ENCODE measurements around the gene EPS8L2. TPM values are rescaled to one million over a fixed set of nuclear protein-coding genes. Genes with fewer than 3 reads are reported as not detected.

The EPS8L2 gene
- total RNA-seq, 4 donors from 2014 or later, result 5.6 to 31.6 (median 24.9) TPM

DNA sequence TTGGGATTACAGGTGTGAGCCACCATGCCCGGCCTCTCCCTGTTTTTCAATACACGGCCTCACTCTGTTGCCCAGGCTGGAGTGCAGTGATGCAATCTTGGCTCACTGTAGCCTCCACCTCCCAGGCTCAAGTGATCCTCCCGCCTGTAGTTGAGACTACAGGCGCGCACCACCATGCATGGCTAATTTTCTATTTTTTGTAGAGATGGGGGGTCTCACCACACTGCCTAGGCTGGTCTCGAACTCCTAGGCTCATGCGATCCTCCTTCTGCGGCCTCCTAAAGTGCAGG is 59.7 kb downstream of the EPS8L2 start:
- DNase-seq (ENCODE audit: extremely low spot score), result no peak
- no peak overlapping the region for H3K27ac ChIP-seq (replicated peaks in 1 of 4)
- H3K27me3 ChIP-seq, result no peaks in the 10 kb centered on the region
- H3K36me3 ChIP-seq, result peaks cover 34 to 93% (median 82%) of the 10 kb centered on the region in 4 donors
- no peak for TF ChIP-seq CTCF (IDR thresholded peaks at IDR 0.05)
- TF ChIP-seq POLR2A (IDR thresholded peaks at IDR 0.05; ENCODE audit: low read depth), result no peak
- no peak for TF ChIP-seq EP300 (IDR thresholded peaks at IDR 0.05)
- H3K4me1 ChIP-seq, result peaks cover 0 to 9% (median 0%) of the 10 kb centered on the region in 4 donors
- no peaks in the 10 kb centered on the region for H3K9me3 ChIP-seq
- no peak overlapping the region for H3K4me3 ChIP-seq
- WGBS, result 99% methylated on average over 8 of the region's 8 CpGs
- intact Hi-C loops (cut with DNase I), result no loop called here

DNA sequence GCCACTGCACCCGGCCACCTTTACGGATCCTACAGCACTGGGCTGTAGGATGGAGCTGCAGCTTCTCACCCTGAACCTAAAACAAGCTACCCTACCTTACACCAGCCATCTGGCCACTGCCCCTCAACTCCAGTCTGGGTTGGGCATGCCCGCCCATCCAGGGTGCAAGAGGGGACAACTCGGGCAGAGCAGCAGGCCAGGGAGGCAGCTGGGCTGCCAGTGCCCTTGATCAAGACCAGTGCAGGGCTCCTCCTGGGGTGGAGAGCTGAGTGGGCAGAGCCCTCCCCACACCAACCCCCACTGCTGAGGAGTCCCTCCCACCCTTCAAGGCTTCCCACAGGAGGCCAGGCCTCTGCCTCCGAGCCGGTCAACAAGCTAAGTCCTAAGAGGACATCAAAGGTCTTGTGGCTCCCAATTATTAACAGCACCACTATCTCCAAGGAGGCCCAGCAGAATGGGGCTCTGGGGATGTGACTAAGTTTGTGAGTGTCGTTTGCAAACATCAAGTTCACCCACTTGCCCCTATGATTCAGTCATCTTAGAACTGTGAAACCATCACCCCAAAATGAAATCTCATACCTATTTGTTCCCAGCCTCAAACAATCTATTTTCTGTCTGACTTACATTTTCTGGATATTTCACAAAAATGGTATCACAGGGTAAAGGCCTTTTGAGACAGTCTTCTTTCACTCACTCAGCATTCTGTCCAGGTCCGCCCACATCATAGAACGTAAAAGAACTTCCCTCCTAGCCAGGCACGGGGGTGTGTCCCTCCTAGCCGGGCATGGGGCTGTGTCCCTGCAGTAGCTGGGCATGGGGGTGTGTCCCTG is 60.3 kb downstream of the EPS8L2 start:
- H3K36me3 ChIP-seq, result peaks cover 36 to 93% (median 83%) of the 10 kb centered on the region in 4 donors

DNA sequence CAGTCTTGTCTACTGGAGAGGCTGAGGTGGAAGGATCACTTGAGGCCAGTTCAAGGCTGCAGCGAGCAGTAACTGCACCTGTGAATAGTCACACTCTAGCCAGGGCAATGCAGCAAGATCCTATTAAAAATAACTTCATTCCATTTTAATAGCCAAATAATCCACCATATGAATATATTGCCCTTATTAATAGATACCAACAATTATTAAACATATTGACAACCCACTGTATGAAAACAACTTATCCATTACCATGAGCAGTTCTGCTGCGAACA is 60.8 kb downstream of the EPS8L2 start:
- intact Hi-C loops (cut with DNase I), result no loop called here
- H3K27ac ChIP-seq (replicated peaks in 1 of 4), result no peak overlapping the region
- H3K36me3 ChIP-seq, result peaks cover 38 to 93% (median 83%) of the 10 kb centered on the region in 4 donors
- 100% methylated on average over 2 of the region's 2 CpGs for WGBS
- H3K4me3 ChIP-seq, result no peak overlapping the region
- H3K9me3 ChIP-seq, result no peaks in the 10 kb centered on the region
- TF ChIP-seq EP300 (IDR thresholded peaks at IDR 0.05) (no peak), CTCF (IDR thresholded peaks at IDR 0.05) (no peak), POLR2A (IDR thresholded peaks at IDR 0.05; ENCODE audit: low read depth) (no peak)
- DNase-seq (ENCODE audit: extremely low spot score), result no peak
- no peaks in the 10 kb centered on the region for H3K27me3 ChIP-seq
- peaks cover 0 to 11% (median 2%) of the 10 kb centered on the region in 4 donors for H3K4me1 ChIP-seq

More for the DNA sequence above, 60.3 kb downstream of the EPS8L2 start:
- H3K4me1 ChIP-seq, result peaks cover 0 to 9% (median 0%) of the 10 kb centered on the region in 4 donors
- H3K27me3 ChIP-seq, result no peaks in the 10 kb centered on the region
- no peak for TF ChIP-seq POLR2A (IDR thresholded peaks at IDR 0.05; ENCODE audit: low read depth)
- no peak for TF ChIP-seq CTCF (IDR thresholded peaks at IDR 0.05)
- TF ChIP-seq EP300 (IDR thresholded peaks at IDR 0.05), result no peak
- no peak for TF ChIP-seq POLR2AphosphoS5 (IDR thresholded peaks at IDR 0.05)
- H3K9me3 ChIP-seq, result no peaks in the 10 kb centered on the region
- no peak overlapping the region for H3K4me3 ChIP-seq
- 82% methylated on average over 11 of the region's 11 CpGs for WGBS
- no peak for DNase-seq (ENCODE audit: extremely low spot score)
- intact Hi-C loops (cut with DNase I), result no loop called here
- no peak overlapping the region for H3K27ac ChIP-seq (replicated peaks in 1 of 4)

- no peaks in the 10 kb centered on the region for H3K9me3 ChIP-seq
- DNase-seq (ENCODE audit: extremely low spot score), result no peak
- peaks cover 40 to 93% (median 83%) of the 10 kb centered on the region in 4 donors for H3K36me3 ChIP-seq
- 91% methylated on average over 11 of the region's 11 CpGs for WGBS
- H3K4me3 ChIP-seq, result no peak overlapping the region
- no peaks in the 10 kb centered on the region for H3K27me3 ChIP-seq
- no peak for TF ChIP-seq CTCF (IDR thresholded peaks at IDR 0.05)
- TF ChIP-seq POLR2A (IDR thresholded peaks at IDR 0.05; ENCODE audit: low read depth), result no peak
- intact Hi-C loops (cut with DNase I), result no loop called here
- H3K4me1 ChIP-seq, result peaks cover 0 to 14% (median 3%) of the 10 kb centered on the region in 4 donors
- no peak overlapping the region for H3K27ac ChIP-seq (replicated peaks in 1 of 4)
Observed at GRCh38 chr11:767238-767637, 61.2 kb downstream of the EPS8L2 start.
